Measurements from ENCODE around the gene BST2. TPM values are rescaled to one million over a fixed set of nuclear protein-coding genes. Genes with fewer than 3 reads are reported as not detected.

Gene BST2
- total RNA-seq, 1 experiment from 2014 or later, result 24.8 TPM

DNA sequence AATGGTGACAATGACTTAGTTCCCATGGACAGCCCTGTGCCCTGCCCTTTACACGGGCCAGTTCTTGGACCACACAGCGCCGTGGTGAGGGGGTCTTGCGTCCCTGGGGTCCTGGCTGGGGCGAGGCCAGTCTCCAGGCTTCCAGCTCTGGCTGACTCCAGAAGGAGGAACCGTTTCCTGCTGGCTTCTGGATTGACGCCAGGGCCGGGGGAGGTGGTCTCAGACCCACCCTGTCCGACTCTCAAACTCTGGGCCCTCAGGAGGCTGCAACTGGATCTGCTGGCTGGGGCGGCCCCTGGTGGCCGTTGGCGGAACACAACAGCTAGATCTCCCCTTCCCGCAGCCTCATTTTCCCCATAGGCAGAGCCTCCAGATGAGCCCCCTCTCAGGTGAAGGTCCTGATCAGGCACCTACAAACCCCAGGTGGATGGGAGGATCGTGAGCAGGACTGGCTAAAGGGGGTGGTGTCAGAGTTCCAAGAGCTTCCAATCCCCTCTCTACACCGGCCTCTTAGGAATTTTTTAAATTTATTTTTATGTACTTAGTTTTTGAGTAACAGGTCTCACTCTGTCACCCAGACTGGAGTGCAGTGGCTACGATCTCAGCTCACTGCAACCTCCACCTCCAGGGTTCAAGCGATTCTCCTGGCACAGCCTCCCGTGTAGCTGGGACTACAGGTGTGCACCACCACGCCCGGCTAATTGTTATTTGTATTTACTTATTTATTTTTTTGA lies 19.4 kb downstream of the BST2 start:
- no peak overlapping the region for H3K27ac Mint-ChIP-seq (ENCODE audit: low read depth, unreplicated experiment)
- no peaks in the 10 kb centered on the region for H3K36me3 Mint-ChIP-seq (ENCODE audit: insufficient read depth, unreplicated experiment)
- peaks cover 4% of the 10 kb centered on the region for H3K4me1 Mint-ChIP-seq (ENCODE audit: insufficient read depth, unreplicated experiment)
- H3K9me3 Mint-ChIP-seq (ENCODE audit: unreplicated experiment), result no peaks in the 10 kb centered on the region
- ChIA-PET CTCF (interaction anchor here (0.5 to 6.6 kb wide), 36 partner anchors 8 to 658 kb away, joined by 3 to 84 read pairs (median 4); partner anchors contain the start of genes BST2, CCDC194 and DDA1), POLR2A (interaction anchor here (1.1 to 1.8 kb wide), 2 partner anchors 48 to 93 kb away, joined by 4 to 6 read pairs; no protein-coding TSS in a partner anchor)
- intact Hi-C loops (cut with micrococcal nuclease), result loop anchor here (1.0 kb wide), 2 partner anchors 40 to 93 kb away; no protein-coding TSS in a partner anchor
- no TSS peak for BruUV-seq (replicated peaks)
- H3K4me3 Mint-ChIP-seq (ENCODE audit: unreplicated experiment), result no peak overlapping the region
- TF ChIP-seq, protein P1, sequence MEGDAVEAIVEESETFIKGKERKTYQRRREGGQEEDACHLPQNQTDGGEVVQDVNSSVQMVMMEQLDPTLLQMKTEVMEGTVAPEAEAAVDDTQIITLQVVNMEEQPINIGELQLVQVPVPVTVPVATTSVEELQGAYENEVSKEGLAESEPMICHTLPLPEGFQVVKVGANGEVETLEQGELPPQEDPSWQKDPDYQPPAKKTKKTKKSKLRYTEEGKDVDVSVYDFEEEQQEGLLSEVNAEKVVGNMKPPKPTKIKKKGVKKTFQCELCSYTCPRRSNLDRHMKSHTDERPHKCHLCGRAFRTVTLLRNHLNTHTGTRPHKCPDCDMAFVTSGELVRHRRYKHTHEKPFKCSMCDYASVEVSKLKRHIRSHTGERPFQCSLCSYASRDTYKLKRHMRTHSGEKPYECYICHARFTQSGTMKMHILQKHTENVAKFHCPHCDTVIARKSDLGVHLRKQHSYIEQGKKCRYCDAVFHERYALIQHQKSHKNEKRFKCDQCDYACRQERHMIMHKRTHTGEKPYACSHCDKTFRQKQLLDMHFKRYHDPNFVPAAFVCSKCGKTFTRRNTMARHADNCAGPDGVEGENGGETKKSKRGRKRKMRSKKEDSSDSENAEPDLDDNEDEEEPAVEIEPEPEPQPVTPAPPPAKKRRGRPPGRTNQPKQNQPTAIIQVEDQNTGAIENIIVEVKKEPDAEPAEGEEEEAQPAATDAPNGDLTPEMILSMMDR (IDR thresholded peaks at IDR 0.05; ENCODE audit: unreplicated experiment), result peak; percentile 94
- H3K27me3 Mint-ChIP-seq (ENCODE audit: insufficient read depth, unreplicated experiment), result no peaks in the 10 kb centered on the region
- DNase-seq (ENCODE audit: unreplicated experiment), result peak; percentile 72

DNA sequence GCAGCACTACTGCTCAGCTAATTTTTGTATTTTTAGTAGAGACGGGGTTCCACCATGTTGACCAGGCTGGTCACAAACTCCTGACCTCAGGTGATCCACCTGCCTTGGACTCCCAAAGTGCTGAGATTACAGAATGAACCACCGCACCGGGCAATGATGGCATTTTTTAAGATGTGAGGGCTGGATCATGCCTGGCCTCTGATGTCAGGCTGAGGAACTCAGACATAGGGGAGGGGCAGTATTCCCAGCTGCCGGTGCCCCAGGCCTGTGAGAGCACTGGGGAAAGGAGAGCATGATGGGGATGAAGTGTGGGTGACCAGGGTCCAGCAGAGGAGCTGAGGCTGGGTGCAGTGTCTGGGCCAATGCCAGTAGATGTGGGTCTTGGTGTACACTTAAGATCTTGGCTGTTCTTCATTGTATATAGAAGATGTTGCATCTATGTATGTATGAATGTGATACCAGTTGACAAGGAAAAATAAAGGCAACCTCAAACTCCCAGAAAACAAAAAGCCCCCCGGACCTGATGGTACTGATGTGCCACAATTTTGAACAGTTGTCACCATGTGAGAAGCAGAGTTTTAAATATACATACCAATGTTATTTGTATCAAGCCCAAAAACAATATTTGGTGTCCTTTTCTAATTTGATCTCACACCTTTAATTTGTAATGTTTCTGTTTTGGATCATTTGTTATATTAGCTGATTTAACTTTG lies 24.8 kb downstream of the BST2 start:
- no peaks in the 10 kb centered on the region for H3K27me3 Mint-ChIP-seq (ENCODE audit: insufficient read depth, unreplicated experiment)
- no peaks in the 10 kb centered on the region for H3K9me3 Mint-ChIP-seq (ENCODE audit: unreplicated experiment)
- H3K27ac Mint-ChIP-seq (ENCODE audit: low read depth, unreplicated experiment), result no peak overlapping the region
- intact Hi-C loops (cut with micrococcal nuclease), result no loop called here
- ChIA-PET CTCF (interaction anchor here (0.7 to 1.0 kb wide), 2 partner anchors 137 to 394 kb away, joined by 3 read pairs; no protein-coding TSS in a partner anchor), POLR2A (interaction anchor here (0.6 kb wide), 1 partner anchor 55 kb away, joined by 3 read pairs; no protein-coding TSS in a partner anchor)
- no peaks in the 10 kb centered on the region for H3K36me3 Mint-ChIP-seq (ENCODE audit: insufficient read depth, unreplicated experiment)
- TF ChIP-seq, protein P1 (IDR thresholded peaks at IDR 0.05; ENCODE audit: unreplicated experiment), result no peak
- BruUV-seq (replicated peaks), result no TSS peak
- no peaks in the 10 kb centered on the region for H3K4me1 Mint-ChIP-seq (ENCODE audit: insufficient read depth, unreplicated experiment)
- DNase-seq (ENCODE audit: unreplicated experiment), result no peak
- H3K4me3 Mint-ChIP-seq (ENCODE audit: unreplicated experiment), result no peak overlapping the region

DNA sequence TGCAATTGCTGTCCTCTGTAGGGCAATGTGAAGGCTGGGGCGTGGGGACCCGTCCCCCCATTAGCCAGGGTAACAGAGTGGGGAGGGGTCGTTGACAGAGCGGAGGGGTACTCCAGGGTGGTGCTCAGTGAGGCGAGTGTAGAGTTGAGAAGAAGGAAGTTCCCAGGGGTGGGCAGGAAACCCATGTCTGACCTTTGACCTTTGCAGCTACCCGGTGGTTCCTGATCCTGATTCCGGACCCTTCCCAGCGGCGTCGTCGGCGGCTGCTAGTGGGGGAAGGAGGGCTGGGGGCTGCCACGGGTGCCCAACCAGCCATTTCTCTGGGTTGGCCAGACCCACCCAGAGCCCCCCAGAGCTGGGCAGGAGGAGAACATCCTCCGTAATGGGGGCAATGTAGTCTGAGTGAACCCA lies 26.2 kb downstream of the BST2 start:
- DNase-seq (ENCODE audit: unreplicated experiment), result no peak
- CTCF ChIA-PET, result no interaction called here
- H3K9me3 Mint-ChIP-seq (ENCODE audit: unreplicated experiment), result no peaks in the 10 kb centered on the region
- H3K36me3 Mint-ChIP-seq (ENCODE audit: insufficient read depth, unreplicated experiment), result no peaks in the 10 kb centered on the region
- H3K4me3 Mint-ChIP-seq (ENCODE audit: unreplicated experiment), result no peak overlapping the region
- TF ChIP-seq, protein P1 (IDR thresholded peaks at IDR 0.05; ENCODE audit: unreplicated experiment), result no peak
- no peak overlapping the region for H3K27ac Mint-ChIP-seq (ENCODE audit: low read depth, unreplicated experiment)
- no peaks in the 10 kb centered on the region for H3K4me1 Mint-ChIP-seq (ENCODE audit: insufficient read depth, unreplicated experiment)
- intact Hi-C loops (cut with micrococcal nuclease), result no loop called here
- no TSS peak for BruUV-seq (replicated peaks)
- no peaks in the 10 kb centered on the region for H3K27me3 Mint-ChIP-seq (ENCODE audit: insufficient read depth, unreplicated experiment)
- POLR2A ChIA-PET, result interaction anchor here (0.6 kb wide), 1 partner anchor 89 kb away, joined by 3 read pairs; no protein-coding TSS in a partner anchor

DNA sequence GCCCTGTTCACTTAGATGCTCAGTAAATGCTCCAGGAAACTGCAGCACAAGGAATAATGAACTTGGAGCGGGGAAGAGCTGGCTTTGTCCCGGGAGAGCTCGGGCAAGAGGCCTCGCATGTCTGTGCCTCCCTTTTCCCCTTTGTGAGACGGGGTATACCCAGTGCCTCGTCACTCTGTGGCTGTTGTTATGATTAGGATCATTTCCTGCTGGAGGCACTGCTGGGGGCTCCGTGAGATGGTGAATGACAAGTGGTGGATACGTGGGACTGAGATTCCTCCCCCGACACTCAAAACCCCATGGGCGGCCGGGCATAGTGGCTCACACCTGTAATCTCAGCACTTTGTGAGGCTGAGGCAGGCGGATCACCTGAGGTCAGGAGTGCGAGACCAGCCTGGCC lies 27.2 kb downstream of the BST2 start:
- Mint-ChIP-seq H3K27me3 (ENCODE audit: insufficient read depth, unreplicated experiment) (no peaks in the 10 kb centered on the region), H3K4me1 (ENCODE audit: insufficient read depth, unreplicated experiment) (no peaks in the 10 kb centered on the region), H3K36me3 (ENCODE audit: insufficient read depth, unreplicated experiment) (no peaks in the 10 kb centered on the region), H3K27ac (ENCODE audit: low read depth, unreplicated experiment) (no peak overlapping the region), H3K9me3 (ENCODE audit: unreplicated experiment) (no peaks in the 10 kb centered on the region), H3K4me3 (ENCODE audit: unreplicated experiment) (no peak overlapping the region)
- ChIA-PET POLR2A (no interaction called here), CTCF (interaction anchor here (0.6 kb wide), 1 partner anchor 1277 kb away, joined by 3 read pairs; no protein-coding TSS in a partner anchor)
- TF ChIP-seq, protein P1 (IDR thresholded peaks at IDR 0.05; ENCODE audit: unreplicated experiment), result no peak
- no TSS peak for BruUV-seq (replicated peaks)
- intact Hi-C loops (cut with micrococcal nuclease), result no loop called here
- no peak for DNase-seq (ENCODE audit: unreplicated experiment)

Measured in MCF 10A (cell line).